Body of pancreas (tissue), 4 donors: ENCODE measurements around the gene PDAP1. TPM values are rescaled to one million over a fixed set of nuclear protein-coding genes. Genes with fewer than 3 reads are reported as not detected.

Source experiments
- ATAC-seq: fragments of 150-250 bp; one replicate; pipeline ENCODE4 v1.9.1; 2016
- DNase-seq, 4 donors: peaks; one replicate each; pipeline ENCODE4 v3.0.0-alpha.2; 2019
- H3K27ac ChIP-seq, 4 donors: fragments of 200-600 bp; sonication (generic); 1 replicate in 3 of 4; 2 replicates in 1 of 4; pipeline versions ENCODE4 v1.5.1 to v1.6.1; 2016 to 2019; ENCODE audit warnings: mild to moderate bottlenecking in 1 of 4, mixed read lengths in 1 of 4, moderate library complexity in 1 of 4
- H3K27me3 ChIP-seq, 2 donors: fragments of 200-600 bp; sonication (generic); one replicate each; pipeline ENCODE4 v1.6.0; 2016; ENCODE audit warnings: mild to moderate bottlenecking in 1 of 2
- H3K36me3 ChIP-seq, 2 donors: fragments of 200-600 bp; sonication (generic); replicated peaks in 1 of 2; 2 replicates each; pipeline ENCODE4 v1.5.1; 2016; ENCODE audit warnings: low read depth in 2 of 2; ENCODE audit not compliant: insufficient read depth in 1 of 2
- H3K4me1 ChIP-seq: fragments of 200-600 bp; sonication (generic); one replicate; pipeline ENCODE4 v1.6.0; 2016
- H3K4me3 ChIP-seq, 2 donors: fragments of 200-600 bp; sonication (generic); 1 replicate in 1 of 2; 2 replicates in 1 of 2; pipeline ENCODE4 v1.5.1; 2016 to 2019
- H3K9me3 ChIP-seq, 3 donors: fragments of 200-600 bp; sonication (generic); 1 replicate in 2 of 3; 2 replicates in 1 of 3; pipeline ENCODE4 v1.5.1; 2016
- CTCF ChIP-seq, 7 experiments: fragments of 450-650 bp in 4 of 7; fragments of 200-600 bp in 3 of 7; sonication (generic) in 3 of 7; IDR thresholded peaks; one replicate each; pipeline ENCODE4 v1.5.1; 2016 to 2019; ENCODE audit warnings: antibody characterized with exemption in 7 of 7
- POLR2A ChIP-seq, 3 donors: fragments of 450-650 bp; IDR thresholded peaks; one replicate each; pipeline ENCODE4 v1.6.1; 2016; ENCODE audit warnings: antibody characterized with exemption in 3 of 3, mild to moderate bottlenecking in 2 of 3
- WGBS, 2 donors: methylation state at CpG; one replicate each; pipeline ENCODE4 v1.1.5; 2017; 5-methylcytosine and 5-hydroxymethylcytosine counted together
- intact Hi-C: fragments of 100-400 bp; cut with DNase I; formaldehyde crosslinking; loops from one replicate; pipeline ENCODE4 v1.15.1; 2023
- total RNA-seq, 2 donors: library from RNA; depleted of rRNA; stranded (reverse); fragments of >200 nt; gene quantifications; one replicate each; pipeline ENCODE4 v1.1.0, GENCODE V29; 2016

PDAP1 gene
- total RNA-seq, 2 donors from 2014 or later, result 22.7 to 52.4 TPM

- no peaks in the 10 kb centered on the region for H3K27me3 ChIP-seq
- H3K4me3 ChIP-seq, result peak overlapping the region; percentile 92 to 94
- DNase-seq (peak; percentile 69 to 75 (median 70)), ATAC-seq (peak; percentile 62)
- no peaks in the 10 kb centered on the region for H3K9me3 ChIP-seq
- WGBS, 2 donors, result 5 to 17% methylated on average over 6 to 53 of the region's 58 CpGs
- intact Hi-C loops, result no loop called here
- H3K36me3 ChIP-seq, result no peaks in the 10 kb centered on the region
- TF ChIP-seq POLR2A (IDR thresholded peaks at IDR 0.05), result peak in 1 of 3 donors; percentile 8
- TF ChIP-seq CTCF (IDR thresholded peaks at IDR 0.05), result no peak
- H3K4me1 ChIP-seq, result peaks cover 38% of the 10 kb centered on the region
- peak overlapping the region; percentile 76 to 93 (median 85) for H3K27ac ChIP-seq
These were observed 33.2 kb downstream of the PDAP1 start for GRCh38 chr7:99375070-99375807.

GRCh38 chr7:99374111-99375064 lies 34.0 kb downstream of the PDAP1 start, which contains the start of gene ARPC1B:
TSS of gene ARPC1B (plus strand) at chr7:99374730. CDS start at chr7:99385715, 10,985 bp downstream.
- DNase-seq (peak; percentile 82 to 89 (median 86)), ATAC-seq (peak; percentile 80)
- H3K27me3 ChIP-seq, result no peaks in the 10 kb centered on the region
- no peak for TF ChIP-seq CTCF (IDR thresholded peaks at IDR 0.05)
- TF ChIP-seq POLR2A (IDR thresholded peaks at IDR 0.05), result peak; percentile 25 to 77 (median 64)
- no peaks in the 10 kb centered on the region for H3K36me3 ChIP-seq
- peaks cover 38% of the 10 kb centered on the region for H3K4me1 ChIP-seq
- peak within 1 kb of the TSS; percentile 92 to 94 for H3K4me3 ChIP-seq
- WGBS, 2 donors, result 0 to 2% methylated on average over 7 to 75 of the region's 95 CpGs
- H3K27ac ChIP-seq, result peak within 1 kb of the TSS; percentile 76 to 93 (median 85)
- no peaks in the 10 kb centered on the region for H3K9me3 ChIP-seq
- intact Hi-C loops, result no loop called here

GRCh38 chr7:99373091-99374066 lies 35.0 kb downstream of the PDAP1 start:
- Histone ChIP-seq H3K9me3 (no peaks in the 10 kb centered on the region), H3K27ac (peak overlapping the region; percentile 76 to 93 (median 85)), H3K36me3 (no peaks in the 10 kb centered on the region), H3K4me1 (peaks cover 38% of the 10 kb centered on the region), H3K27me3 (no peaks in the 10 kb centered on the region), H3K4me3 (no peak overlapping the region)
- no peak for ATAC-seq
- DNase-seq, result no peak
- WGBS, 2 donors, result 78 to 83% methylated on average over 41 of the region's 41 CpGs
- intact Hi-C loops, result no loop called here
- TF ChIP-seq POLR2A (IDR thresholded peaks at IDR 0.05) (no peak), CTCF (IDR thresholded peaks at IDR 0.05) (no peak)
